DOHH2 (cell line): ENCODE data around the gene PROS1.
"Not testable (repeated sequence)": the region's sequence is repeated elsewhere in the genome, so short reads cannot be mapped to it uniquely, and the experiment has no call there.

ENCODE experiments used
- H3F3A ChIP-seq: fragments of 200-600 bp; sonication (generic), shearing (Covaris generic); 2 replicates; pipeline ENCODE4 v1.6.0; 2016; ENCODE audit warnings: antibody characterized with exemption, mild to moderate bottlenecking; ENCODE audit not compliant: control insufficient read depth, insufficient read depth
- H3K27ac ChIP-seq: fragments of 200-600 bp; sonication (generic); 2 replicates; pipeline ENCODE4 v1.5.1; 2014; ENCODE audit warnings: low read depth, mild to moderate bottlenecking, low read length, moderate library complexity
- H3K27me3 ChIP-seq: fragments of 200-600 bp; sonication (generic); 2 replicates; pipeline ENCODE4 v1.6.1; 2014; ENCODE audit warnings: mild to moderate bottlenecking, low read length, mixed read lengths; ENCODE audit not compliant: control insufficient read depth
- H3K36me3 ChIP-seq: fragments of 200-600 bp; sonication (generic); 2 replicates; pipeline ENCODE4 v1.6.1; 2014; ENCODE audit warnings: mild to moderate bottlenecking, low read length, moderate library complexity, mixed read lengths; ENCODE audit not compliant: control insufficient read depth
- H3K4me1 ChIP-seq: fragments of 200-600 bp; sonication (generic); 2 replicates; pipeline ENCODE4 v1.6.1; 2014; ENCODE audit warnings: mild to moderate bottlenecking, low read length, mixed read lengths; ENCODE audit not compliant: control insufficient read depth
- H3K4me2 ChIP-seq: fragments of 200-600 bp; sonication (generic); 2 replicates; pipeline ENCODE4 v1.6.0; 2014; ENCODE audit warnings: mild to moderate bottlenecking, low read length, moderate library complexity
- H3K4me3 ChIP-seq: fragments of 200-600 bp; sonication (generic); 2 replicates; pipeline ENCODE4 v1.5.1; 2014; ENCODE audit warnings: mild to moderate bottlenecking, low read length, mixed read lengths
- H3K79me2 ChIP-seq: fragments of 200-600 bp; sonication (generic); 2 replicates; pipeline ENCODE4 v1.6.1; 2014; ENCODE audit warnings: mild to moderate bottlenecking, low read length, mixed read lengths; ENCODE audit not compliant: control insufficient read depth
- H3K9me2 ChIP-seq: fragments of 200-600 bp; sonication (generic); replicated peaks from 2 replicates; pipeline ENCODE4 v1.6.1; 2014; ENCODE audit warnings: mild to moderate bottlenecking, low read length, mixed read lengths; ENCODE audit not compliant: control insufficient read depth
- H3K9me3 ChIP-seq: fragments of 200-600 bp; sonication (generic); 2 replicates; pipeline ENCODE4 v1.6.1; 2014; ENCODE audit warnings: antibody characterized with exemption, low read length, mixed read lengths; ENCODE audit not compliant: control insufficient read depth, insufficient read depth
- H4K20me1 ChIP-seq: fragments of 200-600 bp; sonication (generic); 2 replicates; pipeline ENCODE4 v1.6.0; 2014; ENCODE audit warnings: low read depth, mild to moderate bottlenecking, antibody characterized with exemption, low read length, moderate library complexity; ENCODE audit not compliant: control insufficient read depth, insufficient read depth
- EZH2phosphoT487 ChIP-seq: fragments of 200-600 bp; sonication (generic); IDR thresholded peaks from 2 replicates; pipeline ENCODE4 v1.6.1; 2017; ENCODE audit warnings: borderline replicate concordance, mild to moderate bottlenecking, antibody characterized with exemption, low read length, moderate library complexity, mixed read lengths
- TF ChIP-seq, protein P1 (sequence below): fragments of 200-600 bp; sonication (generic); IDR thresholded peaks from one replicate; pipeline ENCODE4 v1.5.1; 2014; ENCODE audit warnings: antibody characterized with exemption, mild to moderate bottlenecking, low read depth, low read length; ENCODE audit not compliant: poor library complexity, severe bottlenecking

PROS1 gene

DNA sequence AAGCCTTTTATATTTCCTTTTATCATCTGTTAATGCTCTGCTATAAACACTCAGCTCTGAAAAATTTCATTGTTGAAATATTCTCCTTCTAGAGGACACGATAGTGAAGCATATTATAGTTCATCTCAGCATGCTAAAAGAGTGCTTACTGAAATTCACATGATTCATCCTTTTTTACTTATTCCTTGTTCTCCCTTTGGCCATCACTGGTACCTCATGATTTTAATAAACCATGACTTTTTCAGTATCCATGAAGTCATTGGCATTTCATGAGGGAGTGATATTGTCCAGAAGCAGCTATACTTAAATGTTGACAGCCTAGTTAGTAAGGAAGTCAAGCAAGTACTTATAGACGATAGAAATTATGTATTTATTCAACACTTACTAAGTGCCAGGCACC is 112.7 kb downstream of the PROS1 start:
- Histone ChIP-seq H3K4me2 (no peak overlapping the region), H4K20me1 (no peaks in the 10 kb centered on the region), H3K27me3 (no peaks in the 10 kb centered on the region), H3K9me2 (no peaks in the 10 kb centered on the region), H3F3A (no peaks in the 10 kb centered on the region), H3K4me1 (no peaks in the 10 kb centered on the region), H3K9me3 (no peaks in the 10 kb centered on the region), H3K36me3 (no peaks in the 10 kb centered on the region), H3K27ac (no peak overlapping the region), H3K79me2 (no peaks in the 10 kb centered on the region), H3K4me3 (no peak overlapping the region)
- TF ChIP-seq EZH2phosphoT487 = no peak
- TF ChIP-seq, protein P1, sequence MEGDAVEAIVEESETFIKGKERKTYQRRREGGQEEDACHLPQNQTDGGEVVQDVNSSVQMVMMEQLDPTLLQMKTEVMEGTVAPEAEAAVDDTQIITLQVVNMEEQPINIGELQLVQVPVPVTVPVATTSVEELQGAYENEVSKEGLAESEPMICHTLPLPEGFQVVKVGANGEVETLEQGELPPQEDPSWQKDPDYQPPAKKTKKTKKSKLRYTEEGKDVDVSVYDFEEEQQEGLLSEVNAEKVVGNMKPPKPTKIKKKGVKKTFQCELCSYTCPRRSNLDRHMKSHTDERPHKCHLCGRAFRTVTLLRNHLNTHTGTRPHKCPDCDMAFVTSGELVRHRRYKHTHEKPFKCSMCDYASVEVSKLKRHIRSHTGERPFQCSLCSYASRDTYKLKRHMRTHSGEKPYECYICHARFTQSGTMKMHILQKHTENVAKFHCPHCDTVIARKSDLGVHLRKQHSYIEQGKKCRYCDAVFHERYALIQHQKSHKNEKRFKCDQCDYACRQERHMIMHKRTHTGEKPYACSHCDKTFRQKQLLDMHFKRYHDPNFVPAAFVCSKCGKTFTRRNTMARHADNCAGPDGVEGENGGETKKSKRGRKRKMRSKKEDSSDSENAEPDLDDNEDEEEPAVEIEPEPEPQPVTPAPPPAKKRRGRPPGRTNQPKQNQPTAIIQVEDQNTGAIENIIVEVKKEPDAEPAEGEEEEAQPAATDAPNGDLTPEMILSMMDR = no peak

DNA sequence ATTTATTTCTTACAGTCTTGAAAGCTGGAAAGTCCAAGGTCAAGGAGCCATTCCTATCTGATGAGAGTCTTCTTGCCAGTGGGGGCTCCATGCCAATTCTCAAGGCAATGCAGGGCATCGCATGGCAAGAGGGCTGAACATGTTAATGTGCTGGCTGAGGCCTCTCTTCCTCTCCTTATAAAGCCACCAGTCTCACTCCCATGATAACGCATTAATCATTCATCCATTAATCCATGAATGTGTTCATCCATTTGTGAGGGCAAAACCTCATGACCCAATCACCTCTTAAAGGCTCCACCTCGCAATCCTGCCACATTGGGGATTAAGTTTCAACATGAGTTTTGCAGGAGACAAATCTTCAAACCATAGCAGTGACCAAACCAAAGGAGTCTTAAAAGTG is 118.3 kb downstream of the PROS1 start:
- Histone ChIP-seq H3K9me2 (no peaks in the 10 kb centered on the region), H3K27ac (no peak overlapping the region), H3K4me3 (no peak overlapping the region), H3K79me2 (no peaks in the 10 kb centered on the region), H3F3A (no peaks in the 10 kb centered on the region), H3K27me3 (no peaks in the 10 kb centered on the region), H4K20me1 (no peaks in the 10 kb centered on the region), H3K9me3 (no peaks in the 10 kb centered on the region), H3K36me3 (no peaks in the 10 kb centered on the region), H3K4me2 (no peak overlapping the region), H3K4me1 (no peaks in the 10 kb centered on the region)
- TF ChIP-seq EZH2phosphoT487 = no peak
- TF ChIP-seq, protein P1 = no peak

DNA sequence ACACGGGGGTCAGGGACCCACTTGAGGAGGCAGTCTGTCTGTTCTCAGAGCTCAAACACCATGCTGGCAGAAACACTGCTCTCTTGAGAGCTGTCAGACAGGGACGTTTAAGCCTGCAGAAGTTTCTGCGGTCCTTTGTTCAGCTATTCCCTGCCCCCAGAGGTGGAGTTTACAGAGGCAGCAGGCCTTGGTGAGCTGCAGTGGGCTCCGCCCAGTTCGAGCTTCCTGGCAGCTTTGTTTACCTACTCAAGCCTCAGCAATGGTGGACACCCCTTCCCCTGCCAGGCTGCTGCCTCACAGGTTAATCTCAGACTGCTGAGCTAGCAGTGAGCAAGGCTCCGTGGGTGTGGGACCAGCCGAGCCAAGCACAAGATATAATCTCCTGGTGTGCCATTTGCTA is 121.5 kb downstream of the PROS1 start:
- not testable (repeated sequence) for H3K27me3 ChIP-seq, H3K4me2 ChIP-seq, H3K9me3 ChIP-seq, H3K79me2 ChIP-seq, H4K20me1 ChIP-seq, H3K4me3 ChIP-seq, H3K27ac ChIP-seq, H3F3A ChIP-seq, H3K4me1 ChIP-seq, H3K9me2 ChIP-seq, H3K36me3 ChIP-seq

DNA sequence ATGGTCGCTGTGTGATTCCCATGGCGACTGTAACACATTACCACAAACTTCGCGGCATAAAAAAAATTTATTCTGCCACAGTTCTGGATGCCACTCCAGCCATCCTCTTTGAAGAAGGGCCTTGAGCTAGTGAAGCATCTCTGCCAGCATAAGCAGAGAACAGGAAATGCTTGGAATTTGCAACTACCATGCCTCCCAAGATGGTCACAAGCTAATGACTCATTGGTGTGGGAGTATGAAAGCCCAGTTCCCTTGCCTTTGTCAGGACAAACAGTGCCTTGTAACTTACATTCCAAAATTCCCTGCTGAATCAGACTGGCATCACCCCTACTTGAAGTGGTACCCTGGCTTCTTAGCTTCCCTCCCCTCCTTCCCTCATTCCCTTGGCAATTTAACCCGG is 129.7 kb downstream of the PROS1 start:
- Histone ChIP-seq H4K20me1 (no peaks in the 10 kb centered on the region), H3K4me3 (no peak overlapping the region), H3K4me2 (no peak overlapping the region), H3K79me2 (no peaks in the 10 kb centered on the region), H3F3A (no peaks in the 10 kb centered on the region), H3K9me3 (no peaks in the 10 kb centered on the region), H3K4me1 (no peaks in the 10 kb centered on the region), H3K27me3 (no peaks in the 10 kb centered on the region), H3K36me3 (no peaks in the 10 kb centered on the region), H3K9me2 (no peaks in the 10 kb centered on the region), H3K27ac (no peak overlapping the region)
- TF ChIP-seq EZH2phosphoT487 = no peak
- TF ChIP-seq, protein P1 = no peak

DNA sequence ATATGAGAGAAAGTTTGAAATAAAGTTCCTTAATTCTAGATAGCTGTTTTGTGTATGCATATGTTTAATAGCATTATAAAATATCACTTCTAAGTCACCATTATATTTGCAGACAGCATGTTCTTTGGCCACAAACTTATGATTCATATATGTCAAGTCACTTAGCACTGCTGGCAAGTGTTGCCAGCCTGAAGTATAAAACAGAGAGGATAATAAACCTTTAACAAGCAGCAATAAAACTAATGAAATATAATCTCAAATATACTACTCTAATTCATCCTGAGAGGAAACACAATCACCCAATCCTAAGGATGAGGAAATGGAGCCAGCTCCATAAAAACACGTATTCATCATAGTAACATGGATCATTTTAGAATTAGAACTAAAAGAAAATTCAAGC is 134.5 kb downstream of the PROS1 start:
- H4K20me1 ChIP-seq, H3K9me2 ChIP-seq, H3K4me3 ChIP-seq, H3K9me3 ChIP-seq, H3K79me2 ChIP-seq, H3K36me3 ChIP-seq, H3K27me3 ChIP-seq, H3K4me2 ChIP-seq, H3K27ac ChIP-seq, H3F3A ChIP-seq, H3K4me1 ChIP-seq: not testable (repeated sequence)
